K562 (cell line): ENCODE measurements around the gene DIS3L2. TPM values are rescaled to one million over a fixed set of nuclear protein-coding genes. Genes with fewer than 3 reads are reported as not detected.

Experiments
- ATAC-seq: fragments of 200-7000 bp; cut with Tn5 transposase; 3 replicates; pipeline ENCODE4 v1.9.1; 2020; ENCODE audit warnings: moderate library complexity
- BruUV-seq: library from RNA; stranded (reverse); fragments of 400-500 nt; replicated peaks from 2 replicates; lab custom pipeline; 2021; lab: Mats Ljungman, UMichigan
- CTCF ChIA-PET: fragments of 300-600 bp; formaldehyde crosslinking; extraction: SDS; loops from one replicate; lab custom pipeline; 2021; ENCODE audit warnings: low intra/inter-chr PET ratio; lab: Yijun Ruan, JAX
- POLR2A ChIA-PET: fragments of 300-600, 350-650 bp; sonication (Branson Sonifier 250); formaldehyde crosslinking; extraction: SDS; loops from one replicate; lab custom pipeline; 2021; ENCODE audit warnings: antibody characterized with exemption, inconsistent platforms; lab: Yijun Ruan, JAX
- DNase-seq, 4 experiments: peaks; one replicate each; pipeline versions ENCODE4 v3.0.0 to v3.0.0-alpha.2; 2011 to 2018; ENCODE audit warnings: low spot score in 3 of 4, mixed read lengths in 3 of 4; ENCODE audit errors: extremely low read depth in 1 of 4
- FAIRE-seq: peaks from 2 replicates; lab custom pipeline; 2011; peaks lifted over from hg19 to GRCh38; lab: Jason Lieb, UNC
- H2AFZ ChIP-seq: 2 replicates; pipeline ENCODE4 v1.6.0; 2011; ENCODE audit warnings: low read depth, low read length, control low read depth, inconsistent platforms
- H3K27ac ChIP-seq: fragments of 200-600 bp; 3 replicates; pipeline ENCODE4 v1.8.0; 2011; ENCODE audit warnings: low read depth, mild to moderate bottlenecking, control low read depth, inconsistent platforms, low read length, moderate library complexity, mixed read lengths; ENCODE audit errors: extremely low read depth
- H3K27me3 ChIP-seq, 2 experiments: fragments of 300-600 bp in 1 of 2; 2 replicates in 1 of 2; 3 replicates in 1 of 2; pipeline versions ENCODE4 v1.6.0 to v1.8.0; 2011; ENCODE audit warnings: inconsistent platforms in 2 of 2, low read length in 2 of 2, mild to moderate bottlenecking in 1 of 2, mixed read lengths in 1 of 2, moderate library complexity in 1 of 2; ENCODE audit not compliant: control insufficient read depth in 2 of 2, insufficient read depth in 2 of 2
- H3K36me3 ChIP-seq: fragments of 300-600 bp; 3 replicates; pipeline ENCODE4 v1.8.0; 2011; ENCODE audit warnings: mild to moderate bottlenecking, low read length, inconsistent platforms; ENCODE audit not compliant: control insufficient read depth, insufficient read depth
- H3K4me1 ChIP-seq, 2 experiments: fragments of 200-600 bp in 1 of 2; replicated peaks in 1 of 2; 2 replicates in 1 of 2; 3 replicates in 1 of 2; pipeline versions ENCODE4 v1.5.1 to v1.8.0; 2011; ENCODE audit warnings: inconsistent platforms in 2 of 2, low read length in 2 of 2, mild to moderate bottlenecking in 1 of 2, mixed read lengths in 1 of 2, moderate library complexity in 1 of 2; ENCODE audit not compliant: control insufficient read depth in 2 of 2, insufficient read depth in 2 of 2
- H3K4me2 ChIP-seq: 2 replicates; pipeline ENCODE4 v1.6.1; 2011; ENCODE audit warnings: low read length, control low read depth, inconsistent platforms, mixed read lengths; ENCODE audit not compliant: insufficient read depth
- H3K4me3 ChIP-seq: fragments of 200-600 bp; sonication (generic), shearing (Covaris generic); 2 replicates; pipeline ENCODE4 v1.5.1; 2016; ENCODE audit warnings: control low read depth, inconsistent platforms
- H3K79me2 ChIP-seq: fragments of 200-600 bp; 3 replicates; pipeline ENCODE4 v1.8.0; 2011; ENCODE audit warnings: low read length, inconsistent platforms; ENCODE audit not compliant: control insufficient read depth, insufficient read depth
- H3K9ac ChIP-seq, 2 experiments: 2 replicates each; pipeline versions ENCODE4 v1.6.0 to v1.6.1; 2011; ENCODE audit warnings: low read depth in 2 of 2, low read length in 2 of 2, control low read depth in 1 of 2, inconsistent platforms in 1 of 2, mild to moderate bottlenecking in 1 of 2, mixed read lengths in 1 of 2; ENCODE audit not compliant: insufficient read depth in 1 of 2
- H3K9me1 ChIP-seq: one replicate; pipeline ENCODE4 v1.6.0; 2011; ENCODE audit warnings: inconsistent platforms, mild to moderate bottlenecking, low read length, moderate library complexity; ENCODE audit not compliant: control insufficient read depth, insufficient read depth
- H3K9me3 ChIP-seq: replicated peaks from 2 replicates; pipeline ENCODE4 v1.5.1; 2011; ENCODE audit warnings: low read depth, low read length, inconsistent platforms; ENCODE audit not compliant: control insufficient read depth, insufficient read depth
- H4K20me1 ChIP-seq: replicated peaks from 2 replicates; pipeline ENCODE4 v1.6.1; 2011; ENCODE audit warnings: low read length, inconsistent platforms, mixed read lengths; ENCODE audit not compliant: control insufficient read depth, insufficient read depth
- ASH1L ChIP-seq: fragments of 450-650 bp; IDR thresholded peaks from 2 replicates; pipeline ENCODE4 v1.6.1; 2018; ENCODE audit warnings: borderline replicate concordance, mild to moderate bottlenecking, low read depth; ENCODE audit not compliant: partially characterized antibody
- BRD9 ChIP-seq: fragments of 450-650 bp; IDR thresholded peaks from 2 replicates; pipeline ENCODE4 v1.6.1; 2018; ENCODE audit warnings: low read depth; ENCODE audit not compliant: partially characterized antibody
- C11orf30 ChIP-seq: fragments of 450-650 bp; IDR thresholded peaks from 2 replicates; pipeline ENCODE4 v1.6.1; 2016; ENCODE audit warnings: low read depth, mild to moderate bottlenecking
- CBFA2T2 ChIP-seq: fragments of 450-650 bp; conservative IDR thresholded peaks from 2 replicates; pipeline ENCODE4 v1.6.1; 2017; ENCODE audit warnings: mild to moderate bottlenecking
- FOXK1 ChIP-seq: sonication (generic); formaldehyde crosslinking; IDR thresholded peaks from 2 replicates; pipeline ENCODE4 v1.8.0; 2022; ENCODE audit warnings: missing genetic modification reagents, mild to moderate bottlenecking, borderline replicate concordance
- HDGF ChIP-seq: fragments of 450-650 bp; IDR thresholded peaks from 2 replicates; pipeline ENCODE4 v1.6.1; 2016
- SIX5 ChIP-seq, 2 experiments: IDR thresholded peaks; 2 replicates each; pipeline ENCODE4 v1.6.1; 2011; ENCODE audit warnings: low read length in 2 of 2, borderline replicate concordance in 1 of 2, low read depth in 1 of 2, mild to moderate bottlenecking in 1 of 2, moderate library complexity in 1 of 2; ENCODE audit not compliant: insufficient read depth in 1 of 2
- STAT5B ChIP-seq: fragments of 250-450 bp; sonication (Bioruptor Pico); IDR thresholded peaks from 2 replicates; pipeline ENCODE4 v1.8.0; 2021; ENCODE audit warnings: mild to moderate bottlenecking, inconsistent platforms
- ZKSCAN8 ChIP-seq: fragments of 200-800 bp; sonication (Bioruptor generic); IDR thresholded peaks from 2 replicates; pipeline ENCODE4 v1.6.1; 2016; ENCODE audit warnings: missing genetic modification characterization, missing compliant biosample characterization
- ZNF589 ChIP-seq: fragments of 200-800 bp; sonication (Bioruptor generic); IDR thresholded peaks from 2 replicates; pipeline ENCODE4 v1.6.1; 2016; ENCODE audit warnings: low read depth, missing genetic modification characterization, missing compliant biosample characterization
- ZNF830 ChIP-seq: fragments of 250-450 bp; sonication (Bioruptor Pico); IDR thresholded peaks from 2 replicates; pipeline ENCODE4 v1.5.0; 2021; ENCODE audit warnings: mild to moderate bottlenecking
- WGBS: fragments of 100-300 bp; shearing (Covaris generic); methylation state at CpG from one replicate; pipeline ENCODE4 v1.1.6; 2016; ENCODE audit warnings: low coverage, mixed read lengths; ENCODE audit not compliant: insufficient coverage; ENCODE audit errors: missing lambda C conversion rate; 5-methylcytosine and 5-hydroxymethylcytosine counted together
- in situ Hi-C: fragments of 300-500 bp; cut with MboI; formaldehyde crosslinking; loops from 4 replicates; pipeline ENCODE4 v1.15.0; 2018; ENCODE audit warnings: inconsistent platforms, mixed read lengths
- intact Hi-C: fragments of 100-400 bp; cut with micrococcal nuclease; formaldehyde crosslinking; loops from 2 replicates; pipeline ENCODE4 v1.14.2; 2022
- polyA plus RNA-seq, 8 experiments: library from polyadenylated mRNA; depleted of rRNA in 4 of 8; stranded (reverse) in 5 of 8; unstranded in 3 of 8; fragments of >200 nt; fragmentation: Nextera tagmentation in 2 of 8; fragmentation: Illumina TruSeq in 1 of 8; extraction: Ambion mirVana in 2 of 8; extraction: Trizol in 1 of 8; gene quantifications; 2 replicates each; pipeline versions ENCODE4 v1.2.1 to v1.2.3, GENCODE V29; 2011 to 2014; ENCODE audit warnings: inconsistent platforms in 1 of 8, missing spikeins in 1 of 8
- total RNA-seq, 7 experiments: library from RNA; depleted of rRNA in 6 of 7; stranded (reverse); fragments of >200 nt in 6 of 7; fragmentation: Illumina TruSeq in 2 of 7; extraction: Trizol in 2 of 7; gene quantifications; 2 replicates each; pipeline versions ENCODE4 v1.2.1 to v1.2.3, GENCODE V29; 2011 to 2021; ENCODE audit warnings: low replicate concordance in 1 of 7
- TF ChIP-seq, protein P1 (sequence below), 2 experiments: IDR thresholded peaks in 1 of 2; conservative IDR thresholded peaks in 1 of 2; 2 replicates each; pipeline ENCODE4 v1.6.1; 2016; ENCODE audit warnings: low read depth in 2 of 2, mild to moderate bottlenecking in 1 of 2, missing compliant biosample characterization in 1 of 2, missing genetic modification characterization in 1 of 2, moderate library complexity in 1 of 2

The DIS3L2 gene
- total and polyA plus RNA-seq, 9 of the 15 experiments (the other 6 are each of a cell fraction or from before 2014, with no cell fraction given), result 1.5 to 19.2 (median 11.2) TPM

- Histone ChIP-seq H3K9me1 (no peaks in the 10 kb centered on the region), H3K4me3 (no peak overlapping the region)
- no peak for DNase-seq
- intact Hi-C loops, result no loop called here
- TF ChIP-seq STAT5B (no peak), ASH1L (no peak), ZNF830 (CRISPR knock-in tag) (no peak), HDGF (no peak), BRD9 (no peak), SIX5 (IDR thresholded peaks at IDR 0.05; ENCODE audit: borderline replicate concordance in 1 of 2, insufficient read depth in 1 of 2, low read depth in 1 of 2, low read length in 2 of 2) (no peak), ZKSCAN8 (CRISPR knock-in tag) (no peak), CBFA2T2 (no peak), FOXK1 (CRISPR knock-in tag) (no peak), ZNF589 (CRISPR knock-in tag) (no peak), C11orf30 (no peak)
- TF ChIP-seq, protein P1, sequence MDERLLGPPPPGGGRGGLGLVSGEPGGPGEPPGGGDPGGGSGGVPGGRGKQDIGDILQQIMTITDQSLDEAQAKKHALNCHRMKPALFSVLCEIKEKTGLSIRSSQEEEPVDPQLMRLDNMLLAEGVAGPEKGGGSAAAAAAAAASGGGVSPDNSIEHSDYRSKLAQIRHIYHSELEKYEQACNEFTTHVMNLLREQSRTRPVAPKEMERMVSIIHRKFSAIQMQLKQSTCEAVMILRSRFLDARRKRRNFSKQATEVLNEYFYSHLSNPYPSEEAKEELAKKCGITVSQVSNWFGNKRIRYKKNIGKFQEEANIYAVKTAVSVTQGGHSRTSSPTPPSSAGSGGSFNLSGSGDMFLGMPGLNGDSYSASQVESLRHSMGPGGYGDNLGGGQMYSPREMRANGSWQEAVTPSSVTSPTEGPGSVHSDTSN (CRISPR knock-in tag; IDR thresholded peaks at IDR 0.05; ENCODE audit: low read depth), result no peak
- TF ChIP-seq, protein P1 (tag; conservative IDR thresholded peaks at IDR 0.05; ENCODE audit: low read depth), result no peak
- TF ChIP-seq, all 486 proteins: peak for 0
- peaks cover 0 to 17% of the 10 kb centered on the region in 2 experiments; a peak in 3 of 5 replicates for H3K27me3 ChIP-seq
- peaks cover 0 to 10% of the 10 kb centered on the region in 2 experiments; a peak in 2 of 5 replicates for H3K4me1 ChIP-seq
- no peaks in the 10 kb centered on the region for H3K79me2 ChIP-seq
- no TSS peak for BruUV-seq
- no peak overlapping the region for H2AFZ ChIP-seq
- no peaks in the 10 kb centered on the region for H3K9me3 ChIP-seq
- ATAC-seq (no peak), FAIRE-seq (no peak)
- WGBS, result 28% methylated on average over 4 of the region's 4 CpGs
- H4K20me1 ChIP-seq, result no peaks in the 10 kb centered on the region
- ChIA-PET POLR2A (no interaction called here), CTCF (no interaction called here)
- no peak overlapping the region for H3K27ac ChIP-seq
- no peak overlapping the region; a peak in 1 of 4 replicates for H3K9ac ChIP-seq
- H3K36me3 ChIP-seq, result no peaks in the 10 kb centered on the region
- in situ Hi-C loops, result no loop called here
- no peak overlapping the region for H3K4me2 ChIP-seq
These were observed 25.0 kb upstream of the DIS3L2 start for GRCh38 chr2:231936491-231936890.
